ENCODE results near the gene TMOD1.

DNA sequence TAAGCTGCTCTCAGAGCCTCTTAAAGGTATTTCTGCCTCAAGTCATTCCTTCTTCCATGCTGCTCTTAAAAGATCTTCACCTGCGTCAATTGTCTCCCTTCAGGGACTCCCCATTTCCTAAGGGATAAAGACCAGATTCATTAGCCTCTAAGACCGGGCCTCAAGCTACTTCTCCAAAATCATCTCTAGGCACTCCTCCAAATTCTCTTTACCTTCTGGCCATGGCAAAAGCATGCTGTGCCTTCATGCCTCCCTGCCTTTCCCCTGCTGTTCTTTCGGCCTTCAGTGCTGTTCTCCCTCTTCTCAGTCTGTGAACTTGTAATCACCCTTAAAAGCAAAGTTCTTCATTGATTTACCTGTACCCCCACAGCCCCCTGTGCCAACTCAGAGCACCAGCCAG is 4.4 kb downstream of the TMOD1 start:
- TF ChIP-seq, protein P1, sequence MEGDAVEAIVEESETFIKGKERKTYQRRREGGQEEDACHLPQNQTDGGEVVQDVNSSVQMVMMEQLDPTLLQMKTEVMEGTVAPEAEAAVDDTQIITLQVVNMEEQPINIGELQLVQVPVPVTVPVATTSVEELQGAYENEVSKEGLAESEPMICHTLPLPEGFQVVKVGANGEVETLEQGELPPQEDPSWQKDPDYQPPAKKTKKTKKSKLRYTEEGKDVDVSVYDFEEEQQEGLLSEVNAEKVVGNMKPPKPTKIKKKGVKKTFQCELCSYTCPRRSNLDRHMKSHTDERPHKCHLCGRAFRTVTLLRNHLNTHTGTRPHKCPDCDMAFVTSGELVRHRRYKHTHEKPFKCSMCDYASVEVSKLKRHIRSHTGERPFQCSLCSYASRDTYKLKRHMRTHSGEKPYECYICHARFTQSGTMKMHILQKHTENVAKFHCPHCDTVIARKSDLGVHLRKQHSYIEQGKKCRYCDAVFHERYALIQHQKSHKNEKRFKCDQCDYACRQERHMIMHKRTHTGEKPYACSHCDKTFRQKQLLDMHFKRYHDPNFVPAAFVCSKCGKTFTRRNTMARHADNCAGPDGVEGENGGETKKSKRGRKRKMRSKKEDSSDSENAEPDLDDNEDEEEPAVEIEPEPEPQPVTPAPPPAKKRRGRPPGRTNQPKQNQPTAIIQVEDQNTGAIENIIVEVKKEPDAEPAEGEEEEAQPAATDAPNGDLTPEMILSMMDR (IDR thresholded peaks at IDR 0.05): no peak
- no peak for TF ChIP-seq POLR2A (IDR thresholded peaks at IDR 0.05)
